Skeletal muscle tissue (tissue), 5 donors: ENCODE measurements around the gene BBS10. TPM values are rescaled to one million over a fixed set of nuclear protein-coding genes. Genes with fewer than 3 reads are reported as not detected.

Source experiments
- H3K27ac ChIP-seq: one replicate; pipeline ENCODE4 v1.7.0; 2013; ENCODE audit warnings: mild to moderate bottlenecking, low read depth, low read length, inconsistent platforms
- H3K27me3 ChIP-seq, 3 donors: one replicate each; pipeline ENCODE4 v1.7.0; 2013; ENCODE audit warnings: low read length in 3 of 3; ENCODE audit not compliant: control insufficient read depth in 3 of 3, insufficient read depth in 3 of 3
- H3K36me3 ChIP-seq, 3 donors: one replicate each; pipeline ENCODE4 v1.7.0; 2013; ENCODE audit warnings: low read length in 3 of 3; ENCODE audit not compliant: control insufficient read depth in 3 of 3, insufficient read depth in 3 of 3
- H3K4me1 ChIP-seq, 3 donors: one replicate each; pipeline ENCODE4 v1.7.0; 2013; ENCODE audit warnings: low read length in 3 of 3, mild to moderate bottlenecking in 3 of 3; ENCODE audit not compliant: control insufficient read depth in 3 of 3, insufficient read depth in 3 of 3
- H3K4me3 ChIP-seq, 3 donors: one replicate each; pipeline ENCODE4 v1.7.0; 2013; ENCODE audit warnings: low read length in 3 of 3
- H3K9ac ChIP-seq, 3 donors: one replicate each; pipeline ENCODE4 v1.7.0; 2013; ENCODE audit warnings: low read length in 3 of 3, mild to moderate bottlenecking in 3 of 3, moderate library complexity in 2 of 3, low read depth in 1 of 3
- H3K9me3 ChIP-seq, 3 donors: one replicate each; pipeline ENCODE4 v1.7.0; 2013; ENCODE audit warnings: low read length in 3 of 3; ENCODE audit not compliant: control insufficient read depth in 3 of 3
- small RNA-seq: library from RNA; depleted of rRNA; stranded (forward); fragments of <200 nt; gene quantifications from one replicate; pipeline ENCODE3, GENCODE V24; 2014
- total RNA-seq: library from RNA; depleted of rRNA; stranded (reverse); fragments of >200 nt; gene quantifications from one replicate; pipeline ENCODE4 v1.2.3, GENCODE V29; 2014
- donor health status: Osteomylitis.

Gene BBS10
- total RNA-seq, 1 donor from 2014 or later, result 12.0 TPM

GRCh38 chr12:76311796-76312195 is 36.4 kb downstream of the BBS10 start:
- H3K27ac ChIP-seq, result no peak overlapping the region
- H3K27me3 ChIP-seq, result no peaks in the 10 kb centered on the region
- no peaks in the 10 kb centered on the region for H3K9me3 ChIP-seq
- no peaks in the 10 kb centered on the region for H3K4me1 ChIP-seq
- no peak overlapping the region for H3K4me3 ChIP-seq
- H3K9ac ChIP-seq, result no peak overlapping the region
- H3K36me3 ChIP-seq, result no peaks in the 10 kb centered on the region

GRCh38 chr12:76310110-76310509 is 38.1 kb downstream of the BBS10 start:
- H3K27me3 ChIP-seq, result no peaks in the 10 kb centered on the region
- no peaks in the 10 kb centered on the region for H3K9me3 ChIP-seq
- H3K4me1 ChIP-seq, result no peaks in the 10 kb centered on the region
- H3K36me3 ChIP-seq, result no peaks in the 10 kb centered on the region
- H3K4me3 ChIP-seq, result no peak overlapping the region
- no peak overlapping the region for H3K9ac ChIP-seq
- H3K27ac ChIP-seq, result no peak overlapping the region

- no peaks in the 10 kb centered on the region for H3K36me3 ChIP-seq
- H3K9me3 ChIP-seq, result no peaks in the 10 kb centered on the region
- H3K27ac ChIP-seq, result no peak overlapping the region
- H3K4me3 ChIP-seq, result no peak overlapping the region
- no peaks in the 10 kb centered on the region for H3K4me1 ChIP-seq
- no peaks in the 10 kb centered on the region for H3K27me3 ChIP-seq
- no peak overlapping the region for H3K9ac ChIP-seq
These were observed 39.3 kb downstream of the BBS10 start for GRCh38 chr12:76308866-76309265.

- Histone ChIP-seq H3K36me3 (no peaks in the 10 kb centered on the region), H3K4me3 (no peak overlapping the region), H3K9ac (no peak overlapping the region), H3K9me3 (no peaks in the 10 kb centered on the region), H3K4me1 (no peaks in the 10 kb centered on the region), H3K27ac (no peak overlapping the region), H3K27me3 (no peaks in the 10 kb centered on the region)
These were observed 41.1 kb downstream of the BBS10 start for GRCh38 chr12:76307083-76307482.

- no peak overlapping the region for H3K9ac ChIP-seq
- H3K27me3 ChIP-seq, result no peaks in the 10 kb centered on the region
- no peaks in the 10 kb centered on the region for H3K4me1 ChIP-seq
- H3K9me3 ChIP-seq, result no peaks in the 10 kb centered on the region
- no peak overlapping the region for H3K4me3 ChIP-seq
- no peaks in the 10 kb centered on the region for H3K36me3 ChIP-seq
- H3K27ac ChIP-seq, result no peak overlapping the region
These were observed 44.2 kb downstream of the BBS10 start for GRCh38 chr12:76303989-76304460.

- Histone ChIP-seq H3K27me3 (no peaks in the 10 kb centered on the region), H3K36me3 (no peaks in the 10 kb centered on the region), H3K9me3 (no peaks in the 10 kb centered on the region), H3K9ac (no peak overlapping the region), H3K4me1 (no peaks in the 10 kb centered on the region), H3K4me3 (no peak overlapping the region), H3K27ac (no peak overlapping the region)
These were observed 44.9 kb downstream of the BBS10 start for GRCh38 chr12:76303365-76303764.

- H3K4me3 ChIP-seq, result no peak overlapping the region
- H3K9ac ChIP-seq, result no peak overlapping the region
- H3K4me1 ChIP-seq, result no peaks in the 10 kb centered on the region
- H3K27me3 ChIP-seq, result no peaks in the 10 kb centered on the region
- no peaks in the 10 kb centered on the region for H3K36me3 ChIP-seq
- H3K9me3 ChIP-seq, result no peaks in the 10 kb centered on the region
- H3K27ac ChIP-seq, result no peak overlapping the region
These were observed 47.9 kb downstream of the BBS10 start for GRCh38 chr12:76300297-76300665.

GRCh38 chr12:76299536-76300296 is 48.5 kb downstream of the BBS10 start:
- Histone ChIP-seq H3K36me3 (no peaks in the 10 kb centered on the region), H3K9ac (no peak overlapping the region), H3K4me3 (no peak overlapping the region)

More at GRCh38 chr12:76299536-76300296, 48.5 kb downstream of the BBS10 start:
- no peaks in the 10 kb centered on the region for H3K27me3 ChIP-seq
- no peaks in the 10 kb centered on the region for H3K4me1 ChIP-seq
- H3K27ac ChIP-seq, result no peak overlapping the region
- H3K9me3 ChIP-seq, result no peaks in the 10 kb centered on the region

Small RNAs within 50 kb of the gene (small RNA-seq; reads per million reads assigned to genes)
- gene RN7SKP172, result not detected

Other genes with a start within 250 kb of the BBS10 start
- 22.4 TPM for gene OSBPL8, start 211.4 kb upstream of the BBS10 start, total RNA-seq